GM23338 (cell line): Measurements from ENCODE around the gene GDI2.

Experiments
- CREB1 ChIP-seq: fragments of 250-450 bp; sonication (Bioruptor Pico); IDR thresholded peaks from 2 replicates; pipeline ENCODE4 v1.5.0; 2020; ENCODE audit warnings: low read depth, mild to moderate bottlenecking, moderate library complexity
- EZH2 ChIP-seq: fragments of 200-600 bp; sonication (generic); IDR thresholded peaks from one replicate; pipeline ENCODE4 v1.8.0; 2017; ENCODE audit warnings: antibody characterized with exemption, mild to moderate bottlenecking, low read depth; ENCODE audit not compliant: unreplicated experiment
- EZH2phosphoT487 ChIP-seq: fragments of 200-600 bp; sonication (generic); IDR thresholded peaks from one replicate; pipeline ENCODE4 v1.8.1; 2018; ENCODE audit warnings: antibody characterized with exemption; ENCODE audit not compliant: unreplicated experiment
- NANOG ChIP-seq: IDR thresholded peaks from 2 replicates; pipeline ENCODE4 v1.6.1; 2016; ENCODE audit warnings: antibody characterized with exemption, borderline replicate concordance
- POLR2AphosphoS5 ChIP-seq: IDR thresholded peaks from 2 replicates; pipeline ENCODE4 v1.6.1; 2016; ENCODE audit warnings: antibody characterized with exemption, low read depth
- STAT1 ChIP-seq: IDR thresholded peaks from one replicate; pipeline ENCODE4 v1.6.1; 2016; ENCODE audit warnings: antibody characterized with exemption; ENCODE audit not compliant: unreplicated experiment
- ZNF114 ChIP-seq: fragments of 250-450 bp; sonication (Bioruptor Pico); IDR thresholded peaks from 2 replicates; pipeline ENCODE4 v1.5.0; 2020; ENCODE audit warnings: mild to moderate bottlenecking, moderate library complexity
- TF ChIP-seq, protein P1 (sequence below), 2 experiments: fragments of 200-600 bp in 1 of 2; sonication (generic) in 1 of 2; conservative IDR thresholded peaks; 2 replicates each; pipeline versions ENCODE4 v1.5.1 to v1.6.1; 2016 to 2017; ENCODE audit warnings: antibody characterized with exemption in 2 of 2, low read depth in 2 of 2, mild to moderate bottlenecking in 2 of 2, moderate library complexity in 1 of 2
- TF ChIP-seq, protein P2 (sequence below): IDR thresholded peaks from 2 replicates; pipeline ENCODE4 v1.6.1; 2016; ENCODE audit warnings: antibody characterized with exemption
- TF ChIP-seq, protein P3 (sequence below): IDR thresholded peaks from one replicate; pipeline ENCODE4 v1.6.1; 2018; ENCODE audit warnings: antibody characterized with exemption; ENCODE audit not compliant: unreplicated experiment

DNA sequence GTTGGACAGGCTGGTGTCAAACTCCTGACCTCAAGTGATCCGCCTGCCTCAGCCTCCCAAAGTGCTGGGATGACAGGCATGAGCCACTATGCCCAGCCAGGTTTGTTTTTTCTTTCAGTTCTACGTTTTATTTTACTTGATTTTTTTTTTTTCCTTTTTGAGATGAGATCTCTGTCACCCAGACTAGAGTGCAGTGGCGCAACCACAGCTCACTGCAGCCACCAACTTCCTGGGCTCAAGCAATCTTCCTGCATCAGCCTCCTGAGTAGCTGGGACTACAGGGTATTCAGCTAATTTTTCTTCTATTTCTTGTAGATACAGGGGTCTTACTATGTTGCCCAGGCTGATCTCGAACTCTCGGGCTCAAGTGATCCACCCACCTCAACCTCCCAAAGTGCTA is 24.3 kb downstream of the GDI2 start:
- TF ChIP-seq, protein P1, sequence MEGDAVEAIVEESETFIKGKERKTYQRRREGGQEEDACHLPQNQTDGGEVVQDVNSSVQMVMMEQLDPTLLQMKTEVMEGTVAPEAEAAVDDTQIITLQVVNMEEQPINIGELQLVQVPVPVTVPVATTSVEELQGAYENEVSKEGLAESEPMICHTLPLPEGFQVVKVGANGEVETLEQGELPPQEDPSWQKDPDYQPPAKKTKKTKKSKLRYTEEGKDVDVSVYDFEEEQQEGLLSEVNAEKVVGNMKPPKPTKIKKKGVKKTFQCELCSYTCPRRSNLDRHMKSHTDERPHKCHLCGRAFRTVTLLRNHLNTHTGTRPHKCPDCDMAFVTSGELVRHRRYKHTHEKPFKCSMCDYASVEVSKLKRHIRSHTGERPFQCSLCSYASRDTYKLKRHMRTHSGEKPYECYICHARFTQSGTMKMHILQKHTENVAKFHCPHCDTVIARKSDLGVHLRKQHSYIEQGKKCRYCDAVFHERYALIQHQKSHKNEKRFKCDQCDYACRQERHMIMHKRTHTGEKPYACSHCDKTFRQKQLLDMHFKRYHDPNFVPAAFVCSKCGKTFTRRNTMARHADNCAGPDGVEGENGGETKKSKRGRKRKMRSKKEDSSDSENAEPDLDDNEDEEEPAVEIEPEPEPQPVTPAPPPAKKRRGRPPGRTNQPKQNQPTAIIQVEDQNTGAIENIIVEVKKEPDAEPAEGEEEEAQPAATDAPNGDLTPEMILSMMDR (conservative IDR thresholded peaks at IDR 0.05; ENCODE audit: low read depth in 2 of 2): no peak
- no peak for TF ChIP-seq EZH2phosphoT487
- no peak for TF ChIP-seq POLR2AphosphoS5
- no peak for TF ChIP-seq EZH2
- TF ChIP-seq, protein P2, sequence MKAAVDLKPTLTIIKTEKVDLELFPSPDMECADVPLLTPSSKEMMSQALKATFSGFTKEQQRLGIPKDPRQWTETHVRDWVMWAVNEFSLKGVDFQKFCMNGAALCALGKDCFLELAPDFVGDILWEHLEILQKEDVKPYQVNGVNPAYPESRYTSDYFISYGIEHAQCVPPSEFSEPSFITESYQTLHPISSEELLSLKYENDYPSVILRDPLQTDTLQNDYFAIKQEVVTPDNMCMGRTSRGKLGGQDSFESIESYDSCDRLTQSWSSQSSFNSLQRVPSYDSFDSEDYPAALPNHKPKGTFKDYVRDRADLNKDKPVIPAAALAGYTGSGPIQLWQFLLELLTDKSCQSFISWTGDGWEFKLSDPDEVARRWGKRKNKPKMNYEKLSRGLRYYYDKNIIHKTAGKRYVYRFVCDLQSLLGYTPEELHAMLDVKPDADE: no peak
- no peak for TF ChIP-seq STAT1
- no peak for TF ChIP-seq NANOG
- TF ChIP-seq, protein P3, sequence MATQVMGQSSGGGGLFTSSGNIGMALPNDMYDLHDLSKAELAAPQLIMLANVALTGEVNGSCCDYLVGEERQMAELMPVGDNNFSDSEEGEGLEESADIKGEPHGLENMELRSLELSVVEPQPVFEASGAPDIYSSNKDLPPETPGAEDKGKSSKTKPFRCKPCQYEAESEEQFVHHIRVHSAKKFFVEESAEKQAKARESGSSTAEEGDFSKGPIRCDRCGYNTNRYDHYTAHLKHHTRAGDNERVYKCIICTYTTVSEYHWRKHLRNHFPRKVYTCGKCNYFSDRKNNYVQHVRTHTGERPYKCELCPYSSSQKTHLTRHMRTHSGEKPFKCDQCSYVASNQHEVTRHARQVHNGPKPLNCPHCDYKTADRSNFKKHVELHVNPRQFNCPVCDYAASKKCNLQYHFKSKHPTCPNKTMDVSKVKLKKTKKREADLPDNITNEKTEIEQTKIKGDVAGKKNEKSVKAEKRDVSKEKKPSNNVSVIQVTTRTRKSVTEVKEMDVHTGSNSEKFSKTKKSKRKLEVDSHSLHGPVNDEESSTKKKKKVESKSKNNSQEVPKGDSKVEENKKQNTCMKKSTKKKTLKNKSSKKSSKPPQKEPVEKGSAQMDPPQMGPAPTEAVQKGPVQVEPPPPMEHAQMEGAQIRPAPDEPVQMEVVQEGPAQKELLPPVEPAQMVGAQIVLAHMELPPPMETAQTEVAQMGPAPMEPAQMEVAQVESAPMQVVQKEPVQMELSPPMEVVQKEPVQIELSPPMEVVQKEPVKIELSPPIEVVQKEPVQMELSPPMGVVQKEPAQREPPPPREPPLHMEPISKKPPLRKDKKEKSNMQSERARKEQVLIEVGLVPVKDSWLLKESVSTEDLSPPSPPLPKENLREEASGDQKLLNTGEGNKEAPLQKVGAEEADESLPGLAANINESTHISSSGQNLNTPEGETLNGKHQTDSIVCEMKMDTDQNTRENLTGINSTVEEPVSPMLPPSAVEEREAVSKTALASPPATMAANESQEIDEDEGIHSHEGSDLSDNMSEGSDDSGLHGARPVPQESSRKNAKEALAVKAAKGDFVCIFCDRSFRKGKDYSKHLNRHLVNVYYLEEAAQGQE: no peak
- TF ChIP-seq CREB1 (CRISPR knock-in tag): no peak
- no peak for TF ChIP-seq ZNF114
